Right renal pelvis (tissue), 4 donors: ENCODE results near the gene LDHD. TPM values are rescaled to one million over a fixed set of nuclear protein-coding genes. Genes with fewer than 3 reads are reported as not detected.

Source experiments
- DNase-seq, 4 donors: peaks; one replicate each; pipeline ENCODE4 v3.0.0-alpha.2; 2013; ENCODE audit warnings: low read depth in 4 of 4, low spot score in 3 of 4, missing footprints in 1 of 4
- polyA plus RNA-seq, 4 donors: library from polyadenylated mRNA; unstranded; fragments of 120-200 nt; gene quantifications; one replicate each; pipeline ENCODE4 v1.2.1, GENCODE V29; 2013; ENCODE audit not compliant: insufficient read length in 4 of 4

Gene LDHD
- polyA plus RNA-seq, 4 donors = 5.7 to 8.5 (median 6.2) TPM

DNA sequence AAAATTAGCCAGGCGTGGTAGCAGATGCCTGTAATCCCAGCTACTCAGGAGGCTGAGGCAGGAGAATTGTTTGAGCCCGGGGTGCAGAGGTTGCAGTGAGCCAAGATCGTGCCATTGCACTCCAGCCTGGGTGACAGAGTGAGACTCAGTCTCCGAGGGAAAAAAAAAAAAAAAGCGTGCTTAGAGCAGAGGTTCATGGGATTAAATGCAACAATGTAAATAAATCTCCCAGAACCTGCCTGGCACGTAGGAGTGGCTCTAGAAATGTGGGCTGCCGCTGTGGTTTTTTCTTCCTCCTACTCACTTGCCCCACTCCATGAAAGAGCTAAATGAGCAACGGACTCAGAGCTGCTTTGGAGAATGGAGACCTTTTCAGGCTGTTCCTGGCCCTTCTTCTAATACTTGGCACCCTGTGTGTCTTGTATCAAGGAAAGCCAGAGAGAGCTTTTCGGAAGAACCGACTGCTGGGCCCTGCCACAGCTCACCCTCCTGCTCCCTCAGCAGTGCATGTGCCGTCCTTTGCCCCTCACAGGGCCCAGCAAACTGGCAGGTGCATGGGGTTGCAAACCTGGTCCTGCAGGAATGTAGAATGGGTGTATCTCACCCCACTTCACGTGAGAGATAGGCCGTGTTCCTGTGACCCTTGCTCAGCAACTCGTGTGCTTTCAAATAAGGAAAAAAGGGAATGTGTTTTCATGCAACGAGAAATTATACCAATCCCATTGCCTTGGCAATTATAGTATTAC, 52.0 kb downstream of the LDHD start:
- DNase-seq = no peak

DNA sequence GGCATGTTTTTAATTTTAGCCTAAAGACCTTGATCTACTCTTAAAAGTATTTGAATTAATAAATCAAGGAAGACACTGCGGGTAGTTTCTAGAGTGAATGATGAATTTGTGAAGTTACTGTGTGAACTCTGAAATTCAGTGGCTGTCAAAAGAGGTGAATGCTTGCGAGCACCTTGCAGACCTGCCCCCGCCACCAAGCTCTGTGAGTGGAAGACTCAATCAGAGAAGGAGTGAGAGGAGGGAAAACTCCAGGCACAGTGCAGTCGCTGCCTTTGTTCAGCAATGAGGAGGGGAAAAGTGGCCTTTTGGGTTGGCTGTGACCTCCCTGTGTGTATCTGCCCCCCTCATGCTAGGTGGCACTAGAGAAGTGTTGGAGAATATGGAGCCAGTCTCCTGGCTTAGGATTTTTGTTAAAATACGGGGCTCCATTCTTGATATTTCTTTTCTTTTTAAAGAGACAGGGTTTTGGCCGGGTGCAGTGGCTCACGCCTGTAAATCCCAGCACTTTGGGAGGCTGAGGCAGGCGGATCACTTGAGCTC, 53.0 kb downstream of the LDHD start:
- DNase-seq = no peak

DNA sequence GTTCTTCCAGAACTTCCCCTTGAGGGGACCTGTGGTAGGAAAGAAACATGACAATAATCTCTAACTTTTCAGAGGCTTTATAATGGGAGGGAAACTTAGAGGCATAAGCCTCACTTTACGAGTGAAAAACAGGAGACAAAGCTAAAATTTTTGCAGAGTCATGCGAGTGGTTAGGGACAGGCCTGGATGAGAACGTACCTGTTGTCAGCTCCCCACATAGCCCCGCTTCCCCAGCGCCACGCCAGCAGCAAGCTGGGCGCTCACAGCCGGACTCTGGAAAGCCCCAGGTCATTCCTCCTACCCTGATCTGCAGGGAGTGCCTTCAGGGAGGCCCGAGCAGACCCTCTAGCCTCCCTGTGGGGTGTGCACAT, 53.6 kb downstream of the LDHD start:
- DNase-seq = no peak

- no peak for DNase-seq
Measured at GRCh38 chr16:75062135-75062975, 54.2 kb downstream of the LDHD start.

Other genes starting within 250 kb of the LDHD start
- gene WDR59, start 131.7 kb downstream of the LDHD start, polyA plus RNA-seq = 100 to 1,000 TPM in 1 of 4 donors, 10 to 100 TPM in 3; 72.5 to 101 (median 83.6) TPM
- 10 to 100 TPM; 34.8 to 37.0 (median 35.3) TPM for gene ZNRF1, start 117.8 kb downstream of the LDHD start, polyA plus RNA-seq
- 10 to 100 TPM; 23.9 to 30.1 (median 28.2) TPM for gene ZFP1, start 31.7 kb upstream of the LDHD start, polyA plus RNA-seq
- gene CTRB2, start 90.4 kb upstream of the LDHD start, polyA plus RNA-seq = under 1 TPM in 3 of 4 donors, not detected in 1; 0.09 to 0.30 (median 0.13) TPM
- gene CTRB1, start 102.2 kb upstream of the LDHD start, polyA plus RNA-seq = under 1 TPM in 1 of 4 donors, not detected in 3; 0.04 TPM
- gene BCAR1, start 134.8 kb upstream of the LDHD start, polyA plus RNA-seq = 10 to 100 TPM; 53.5 to 64.5 (median 56.7) TPM